AG09319 (cell line): ENCODE results near the gene ZIC3.
"Not testable (repeated sequence)": the region's sequence is repeated elsewhere in the genome, so short reads cannot be mapped to it uniquely, and the experiment has no call there.

Source experiments
- DNase-seq: peaks from one replicate; pipeline ENCODE4 v3.0.0-alpha.2; 2010; ENCODE audit warnings: low read depth; ENCODE audit errors: extremely low read depth
- TF ChIP-seq, protein P1 (sequence below): IDR thresholded peaks from 2 replicates; pipeline ENCODE4 v1.5.1; 2011; ENCODE audit warnings: low read depth, mild to moderate bottlenecking, inconsistent platforms, low read length, moderate library complexity

Gene ZIC3

DNA sequence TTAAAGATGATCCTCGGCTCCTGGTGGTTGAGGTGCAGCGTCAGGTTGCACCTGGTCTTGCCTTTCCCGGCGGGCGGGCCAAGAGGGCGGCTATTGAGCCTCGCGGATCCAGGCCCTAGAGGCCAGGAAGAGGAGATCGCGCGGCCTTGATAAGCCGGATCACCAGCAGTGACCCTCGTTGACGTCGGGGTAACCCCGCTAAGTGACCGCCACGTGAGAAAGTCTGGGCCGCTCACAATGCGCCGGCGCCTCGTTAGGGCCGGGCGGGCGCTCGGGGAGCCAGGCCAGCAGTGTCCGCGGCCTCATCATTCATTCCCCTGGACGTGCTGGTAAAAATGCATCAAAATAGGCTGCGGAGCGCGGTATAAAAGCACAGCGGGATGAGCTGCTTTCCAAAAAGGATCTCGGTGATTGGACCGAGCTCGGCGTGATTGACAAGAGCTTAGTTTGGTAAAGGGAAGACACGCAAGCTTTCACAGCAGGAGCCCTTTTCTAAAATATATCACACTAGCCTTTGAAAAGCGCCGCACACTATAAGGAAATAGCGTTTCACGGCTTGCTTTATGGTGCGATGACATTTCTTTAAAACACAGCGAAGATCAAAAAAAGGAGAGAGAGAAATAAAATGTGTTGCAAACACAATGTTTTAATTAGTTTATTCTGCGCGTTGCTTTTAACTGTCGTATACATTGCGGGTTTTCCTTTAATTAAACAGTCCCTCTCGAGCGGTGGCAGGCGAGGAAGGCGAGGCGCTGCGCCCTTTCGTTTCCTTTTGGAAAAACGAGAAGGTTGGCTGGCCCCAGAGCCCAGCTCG lies 15.9 kb upstream of the ZIC3 start:
- no peak for DNase-seq
- TF ChIP-seq, protein P1, sequence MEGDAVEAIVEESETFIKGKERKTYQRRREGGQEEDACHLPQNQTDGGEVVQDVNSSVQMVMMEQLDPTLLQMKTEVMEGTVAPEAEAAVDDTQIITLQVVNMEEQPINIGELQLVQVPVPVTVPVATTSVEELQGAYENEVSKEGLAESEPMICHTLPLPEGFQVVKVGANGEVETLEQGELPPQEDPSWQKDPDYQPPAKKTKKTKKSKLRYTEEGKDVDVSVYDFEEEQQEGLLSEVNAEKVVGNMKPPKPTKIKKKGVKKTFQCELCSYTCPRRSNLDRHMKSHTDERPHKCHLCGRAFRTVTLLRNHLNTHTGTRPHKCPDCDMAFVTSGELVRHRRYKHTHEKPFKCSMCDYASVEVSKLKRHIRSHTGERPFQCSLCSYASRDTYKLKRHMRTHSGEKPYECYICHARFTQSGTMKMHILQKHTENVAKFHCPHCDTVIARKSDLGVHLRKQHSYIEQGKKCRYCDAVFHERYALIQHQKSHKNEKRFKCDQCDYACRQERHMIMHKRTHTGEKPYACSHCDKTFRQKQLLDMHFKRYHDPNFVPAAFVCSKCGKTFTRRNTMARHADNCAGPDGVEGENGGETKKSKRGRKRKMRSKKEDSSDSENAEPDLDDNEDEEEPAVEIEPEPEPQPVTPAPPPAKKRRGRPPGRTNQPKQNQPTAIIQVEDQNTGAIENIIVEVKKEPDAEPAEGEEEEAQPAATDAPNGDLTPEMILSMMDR: no peak

DNA sequence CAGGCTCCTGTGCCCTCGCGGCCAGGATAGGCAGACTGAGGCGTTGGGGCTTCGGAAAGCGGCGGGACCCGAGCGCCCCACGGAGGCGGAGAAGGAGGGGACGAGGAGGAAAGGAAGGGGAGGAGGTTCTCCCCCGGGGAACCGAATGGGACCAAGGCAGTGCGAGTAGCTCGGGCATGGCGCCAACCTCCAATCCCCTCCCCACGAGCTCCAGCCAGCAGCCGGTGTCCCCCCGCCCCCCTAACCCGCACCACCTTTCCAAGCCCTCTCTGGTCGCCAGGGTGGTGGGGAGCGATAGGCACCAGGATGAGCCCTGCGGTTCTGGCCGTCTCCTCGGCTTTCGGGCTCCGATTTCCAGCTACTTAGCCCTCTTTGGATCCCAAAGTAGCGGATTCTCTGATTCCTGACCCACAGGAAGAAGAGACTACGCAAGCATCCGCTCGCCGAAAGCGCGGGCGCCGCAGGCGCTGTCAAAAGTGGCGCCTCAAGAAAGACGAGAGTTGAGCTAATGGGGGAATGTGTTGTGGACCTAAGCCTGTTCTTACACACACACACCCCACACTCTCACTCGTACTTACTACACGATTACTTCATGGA lies 15.2 kb upstream of the ZIC3 start:
- DNase-seq: no peak
- TF ChIP-seq, protein P1: no peak

DNA sequence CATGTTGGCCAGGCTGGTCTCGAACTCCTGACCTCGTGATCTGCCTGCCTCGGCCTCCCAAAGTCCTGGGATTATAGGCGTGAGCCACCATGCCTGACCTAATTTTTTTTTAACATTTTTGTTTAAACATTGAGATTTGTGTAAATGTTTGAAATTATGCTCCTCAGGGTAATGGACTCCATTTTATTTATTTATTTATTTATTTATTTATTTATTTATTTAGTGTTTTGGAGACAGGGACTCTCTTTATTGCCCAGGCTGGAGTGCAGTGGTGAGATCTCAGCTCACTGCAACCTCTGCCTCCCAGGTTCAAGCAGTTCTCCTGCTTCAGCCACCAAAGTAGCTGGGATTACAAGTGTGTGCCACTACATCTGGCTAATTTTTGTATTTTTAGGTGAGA lies 13.8 kb upstream of the ZIC3 start:
- DNase-seq: not testable (repeated sequence)

DNA sequence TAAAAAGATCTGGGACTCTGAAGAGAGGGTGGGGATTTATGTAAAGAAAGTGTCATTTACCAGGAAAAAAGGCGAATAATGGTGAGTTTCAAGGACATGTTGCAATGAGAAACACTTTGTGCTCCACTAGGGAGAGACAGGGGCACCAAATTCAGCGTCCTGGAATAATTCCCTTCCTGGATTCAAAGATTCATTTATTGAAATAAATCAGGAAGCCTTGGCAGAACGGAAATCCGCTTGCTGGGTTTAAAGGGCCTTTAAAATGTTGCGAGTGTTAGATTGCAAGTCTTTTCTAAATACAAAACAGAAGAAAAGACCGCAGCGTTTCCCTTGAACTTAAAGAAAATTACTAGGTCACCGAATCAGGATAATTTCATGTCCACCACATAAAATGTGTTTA lies 3.8 kb upstream of the ZIC3 start:
- TF ChIP-seq, protein P1: no peak
- no peak for DNase-seq

DNA sequence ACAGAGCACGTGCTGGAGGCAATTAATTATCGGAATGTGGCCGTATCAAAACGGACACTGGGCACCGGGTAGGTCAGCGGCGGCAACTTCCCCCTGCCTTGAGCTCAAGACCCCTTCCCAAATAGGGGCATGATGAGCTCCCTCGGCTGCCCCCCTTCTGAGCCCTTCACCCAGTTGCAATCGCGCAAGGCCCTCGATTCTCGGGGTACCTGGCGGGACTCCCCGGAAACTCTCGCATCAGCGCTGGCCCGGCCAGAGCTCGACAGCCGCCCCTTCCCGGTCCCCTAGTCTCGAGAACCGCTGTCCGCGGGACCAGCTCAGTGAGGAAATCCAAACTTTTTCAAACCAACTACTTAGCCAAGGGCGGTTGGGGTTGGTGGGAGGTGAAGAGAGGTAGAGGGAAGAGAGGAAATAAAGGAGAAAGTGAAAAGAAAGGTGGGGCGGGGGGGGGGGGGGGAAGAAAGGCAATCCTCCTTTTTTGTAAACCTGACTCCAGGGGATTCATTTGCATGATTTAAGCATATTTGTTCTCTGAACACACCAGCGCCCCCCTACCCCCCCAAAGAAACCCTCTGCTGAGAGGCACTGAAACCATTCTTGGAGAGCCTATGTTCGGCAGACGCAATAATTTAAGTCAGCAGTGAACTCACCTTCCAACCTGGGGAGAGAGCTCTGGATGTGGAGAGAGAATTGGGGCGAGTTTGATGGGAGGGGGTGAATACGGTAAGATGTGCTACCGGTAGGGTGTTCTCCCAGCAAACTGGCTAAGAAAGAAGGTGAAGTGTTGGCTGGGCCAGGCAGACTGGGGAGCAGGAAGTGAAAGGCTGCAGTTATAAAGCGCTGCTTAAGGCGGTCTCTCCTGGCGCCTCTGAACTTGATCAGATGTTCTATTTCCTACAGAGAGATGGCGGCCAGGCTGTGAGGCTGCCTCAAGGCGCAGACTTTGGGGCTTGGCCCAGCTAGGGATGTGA lies 2.0 kb upstream of the ZIC3 start:
- TF ChIP-seq, protein P1: no peak
- DNase-seq: no peak

DNA sequence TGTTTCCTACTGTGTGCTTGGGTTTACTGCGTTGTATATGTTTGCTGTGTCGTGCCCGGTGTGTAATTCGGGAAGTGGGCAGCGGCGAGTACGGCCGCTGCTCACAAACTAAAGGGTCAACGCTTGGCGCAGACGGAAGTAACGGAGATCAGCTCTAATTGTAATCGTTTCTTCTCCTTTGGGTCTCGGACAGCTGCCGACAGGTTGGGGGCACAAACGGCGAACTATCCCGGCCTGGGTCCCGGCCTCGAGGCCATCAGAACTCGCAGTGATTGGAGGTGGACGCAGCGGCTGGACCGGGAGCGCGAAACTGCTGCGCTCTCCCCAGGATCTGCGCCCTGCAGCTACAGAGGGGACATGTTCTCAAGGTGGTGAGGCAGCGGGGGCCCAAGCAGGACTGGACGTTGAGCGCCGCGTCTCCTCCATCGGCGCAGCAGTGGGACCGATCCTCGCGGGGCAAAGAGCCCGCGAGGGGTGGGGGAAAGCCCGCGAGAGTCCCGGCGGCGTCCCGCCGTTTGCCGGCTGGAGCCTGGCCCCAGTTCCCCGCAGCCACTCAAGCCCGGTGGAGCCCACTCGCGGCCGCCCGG lies 516 bp upstream of the ZIC3 start:
- TF ChIP-seq, protein P1: no peak
- DNase-seq: no peak
